Cortex of kidney (tissue), 1 donor: Measurements from ENCODE around the gene ENOSF1.

ENCODE experiments used
- DNase-seq: peaks from one replicate; lab custom pipeline; 2025; lab: John Stamatoyannopoulos, UW

The ENOSF1 gene

DNA sequence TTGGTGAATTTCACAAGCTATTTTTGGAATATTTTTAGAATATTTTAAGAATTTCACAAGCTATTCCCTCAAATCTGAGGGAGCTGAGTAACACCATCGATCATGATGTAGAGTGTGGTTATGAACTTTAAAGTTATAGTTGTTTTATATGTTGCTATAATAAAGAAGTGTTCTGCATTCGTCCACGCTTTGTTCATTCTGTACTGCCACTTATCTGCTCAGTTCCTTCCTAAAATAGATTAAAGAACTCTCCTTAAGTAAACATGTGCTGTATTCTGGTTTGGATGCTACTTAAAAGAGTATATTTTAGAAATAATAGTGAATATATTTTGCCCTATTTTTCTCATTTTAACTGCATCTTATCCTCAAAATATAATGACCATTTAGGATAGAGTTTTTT, 39.1 kb downstream of the ENOSF1 start:
- no peak for DNase-seq

DNA sequence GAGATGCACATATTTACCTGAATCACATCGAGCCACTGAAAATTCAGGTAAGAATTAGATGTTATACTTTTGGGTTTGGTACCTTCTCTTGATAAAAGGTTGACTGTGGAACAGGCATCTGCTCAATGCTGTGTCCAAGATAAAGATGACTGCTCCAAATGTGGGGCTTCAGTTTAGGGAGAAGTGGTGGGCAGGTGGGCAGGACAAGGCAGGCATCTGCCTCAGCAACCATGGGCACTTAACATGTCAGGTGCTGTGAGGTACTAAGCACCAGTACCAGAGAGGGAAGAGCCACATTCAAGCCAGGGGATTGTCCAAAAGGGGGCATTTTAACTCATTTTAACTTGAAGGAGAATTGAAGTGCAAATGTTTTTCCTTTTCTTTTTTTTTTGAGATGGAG, 41.0 kb downstream of the ENOSF1 start:
- DNase-seq = no peak

DNA sequence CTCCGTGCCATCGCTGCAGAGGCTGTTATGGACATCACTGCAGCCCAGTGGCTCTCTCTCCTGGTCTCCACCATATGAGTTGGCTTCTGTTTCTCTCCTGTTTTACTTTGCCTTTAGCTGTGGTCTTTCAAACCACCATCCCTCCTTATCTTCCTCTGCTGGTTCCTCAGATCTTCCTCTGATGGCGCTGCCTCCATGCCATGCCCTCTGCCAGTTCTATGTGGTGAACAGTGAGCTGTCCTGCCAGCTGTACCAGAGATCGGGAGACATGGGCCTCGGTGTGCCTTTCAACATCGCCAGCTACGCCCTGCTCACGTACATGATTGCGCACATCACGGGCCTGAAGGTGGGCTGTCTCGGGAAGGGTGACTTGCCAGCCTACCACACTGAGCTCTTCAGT, 41.9 kb downstream of the ENOSF1 start:
- DNase-seq = no peak

DNA sequence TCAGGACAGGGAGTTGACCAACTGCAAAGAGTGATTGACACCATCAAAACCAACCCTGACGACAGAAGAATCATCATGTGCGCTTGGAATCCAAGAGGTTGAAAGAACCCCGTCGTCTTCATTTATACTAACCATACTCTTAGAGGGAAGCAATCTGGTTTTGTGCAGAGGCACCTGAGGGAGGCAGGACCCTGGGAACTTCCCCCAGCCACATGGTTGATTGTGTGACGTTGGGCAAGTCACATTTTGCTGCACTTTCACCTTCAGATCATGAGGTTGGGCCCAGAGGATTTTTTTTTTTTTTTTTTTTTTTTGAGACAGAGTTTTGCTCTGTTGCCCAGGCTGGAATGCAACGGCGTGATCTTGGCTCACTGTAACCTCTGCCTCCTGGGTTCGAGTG, 43.4 kb downstream of the ENOSF1 start:
- DNase-seq = no peak

DNA sequence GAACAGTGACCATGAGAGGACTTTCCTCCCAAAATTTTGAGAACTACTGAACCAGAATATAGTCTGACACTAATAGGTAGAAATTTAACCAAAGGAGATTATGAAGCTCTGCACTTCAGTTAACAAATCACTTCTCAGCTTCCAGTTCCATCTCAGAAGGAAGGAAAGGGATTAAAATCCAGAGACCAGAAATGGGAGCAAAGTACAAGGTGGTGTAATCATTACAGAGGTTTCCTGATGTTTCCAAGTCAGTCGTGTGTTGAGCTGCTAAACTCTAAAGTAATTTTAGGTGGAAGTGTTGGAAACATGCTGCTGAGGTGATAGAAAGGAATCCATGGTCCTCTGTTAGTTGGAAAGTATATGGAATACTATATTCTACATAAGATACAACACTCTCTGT, 44.2 kb downstream of the ENOSF1 start:
- DNase-seq = no peak

DNA sequence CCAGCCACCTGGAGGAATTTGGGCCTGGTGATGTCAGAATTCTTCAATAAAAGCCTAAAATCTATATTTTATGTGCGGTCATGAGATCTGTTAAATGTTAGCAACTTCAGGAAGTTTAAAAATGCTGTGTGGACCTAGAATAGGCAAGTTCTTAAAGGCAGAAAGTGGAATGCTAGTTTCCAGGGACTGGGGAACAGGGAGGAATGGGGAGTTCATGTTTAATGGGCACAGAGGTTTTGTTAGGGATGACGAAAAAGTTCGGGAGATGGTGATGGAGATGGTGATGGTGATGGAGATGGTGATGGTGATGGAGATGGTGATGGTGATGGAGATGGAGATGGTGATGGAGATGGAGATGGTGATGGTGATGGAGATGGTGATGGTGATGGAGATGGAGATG, 45.8 kb downstream of the ENOSF1 start:
- DNase-seq = no peak

DNA sequence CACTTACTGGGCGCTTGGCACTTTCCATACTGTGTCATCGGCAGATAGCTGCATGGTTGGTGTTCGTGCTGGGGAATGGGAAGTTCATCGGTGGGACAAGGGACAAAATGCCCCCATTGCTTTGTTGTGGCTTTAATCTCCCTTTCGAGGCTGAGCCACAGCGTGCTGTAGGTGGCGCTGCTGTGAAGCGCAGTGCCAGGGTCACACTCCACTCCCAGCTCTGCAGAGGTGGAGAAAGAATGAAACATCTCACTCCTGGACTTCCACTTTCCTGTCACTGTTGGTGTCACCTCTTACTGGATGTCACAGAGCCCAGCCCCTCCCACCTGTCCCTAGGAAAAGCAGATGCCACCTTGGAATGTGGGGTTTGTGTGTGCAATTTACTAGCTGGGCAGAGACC, 46.3 kb downstream of the ENOSF1 start:
- no peak for DNase-seq

DNA sequence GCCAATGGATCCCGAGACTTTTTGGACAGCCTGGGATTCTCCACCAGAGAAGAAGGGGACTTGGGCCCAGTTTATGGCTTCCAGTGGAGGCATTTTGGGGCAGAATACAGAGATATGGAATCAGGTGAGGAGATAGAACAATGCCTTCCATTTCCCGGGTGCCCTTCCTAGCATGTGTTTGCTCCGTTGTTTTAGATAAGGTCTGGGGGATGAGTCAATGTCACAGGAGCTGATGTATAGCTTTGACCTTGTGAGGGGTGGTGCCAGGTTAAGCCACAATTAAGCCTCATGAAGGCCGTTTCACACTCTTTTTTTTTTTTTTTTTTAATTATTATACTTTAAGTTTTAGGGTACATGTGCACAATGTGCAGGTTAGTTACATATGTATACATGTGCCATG, 50.2 kb downstream of the ENOSF1 start:
- no peak for DNase-seq

DNA sequence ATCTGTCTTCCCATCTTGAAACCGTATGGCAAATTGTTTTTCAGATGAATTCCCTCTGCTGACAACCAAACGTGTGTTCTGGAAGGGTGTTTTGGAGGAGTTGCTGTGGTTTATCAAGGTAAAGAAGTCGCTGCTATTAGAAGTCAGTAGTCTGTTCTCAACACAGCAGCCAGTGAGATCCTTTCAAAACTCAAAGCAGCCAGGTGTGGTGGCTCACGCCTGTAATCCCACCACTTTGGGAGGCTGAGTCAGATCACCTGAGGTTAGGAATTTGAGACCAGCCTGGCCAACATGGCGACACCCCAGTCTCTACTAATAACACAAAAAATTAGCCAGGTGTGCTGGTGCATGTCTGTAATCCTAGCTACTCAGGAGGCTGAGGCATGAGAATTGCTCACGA, 52.8 kb downstream of the ENOSF1 start:
- no peak for DNase-seq

DNA sequence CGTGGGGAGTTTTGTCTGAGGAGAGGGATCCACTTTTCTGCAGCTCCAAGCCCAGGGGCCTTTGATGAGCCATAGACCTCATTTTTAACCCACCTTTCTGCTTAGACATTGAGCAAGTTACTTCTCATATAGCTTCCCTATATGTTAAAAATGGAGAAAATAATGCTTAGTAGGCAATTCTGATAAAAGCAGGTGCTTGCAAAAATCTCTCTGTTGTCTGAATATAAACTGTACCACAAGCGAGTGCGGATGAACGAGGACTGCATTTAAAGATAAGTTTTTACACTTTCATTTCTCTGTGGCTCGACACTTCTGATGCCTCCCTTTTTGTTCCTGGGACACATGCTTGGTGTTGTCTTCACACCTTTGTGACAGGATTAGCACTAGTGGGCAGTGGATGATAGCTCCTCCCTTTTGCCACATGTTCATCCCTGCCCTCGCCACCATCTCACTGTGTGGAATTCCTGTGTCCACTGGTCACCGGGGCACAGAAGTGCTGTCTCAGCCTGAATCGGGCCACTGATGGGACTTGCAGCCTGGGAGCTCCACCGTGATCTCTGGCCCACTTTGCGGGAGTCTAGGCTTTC, 53.4 kb downstream of the ENOSF1 start:
- DNase-seq = no peak

DNA sequence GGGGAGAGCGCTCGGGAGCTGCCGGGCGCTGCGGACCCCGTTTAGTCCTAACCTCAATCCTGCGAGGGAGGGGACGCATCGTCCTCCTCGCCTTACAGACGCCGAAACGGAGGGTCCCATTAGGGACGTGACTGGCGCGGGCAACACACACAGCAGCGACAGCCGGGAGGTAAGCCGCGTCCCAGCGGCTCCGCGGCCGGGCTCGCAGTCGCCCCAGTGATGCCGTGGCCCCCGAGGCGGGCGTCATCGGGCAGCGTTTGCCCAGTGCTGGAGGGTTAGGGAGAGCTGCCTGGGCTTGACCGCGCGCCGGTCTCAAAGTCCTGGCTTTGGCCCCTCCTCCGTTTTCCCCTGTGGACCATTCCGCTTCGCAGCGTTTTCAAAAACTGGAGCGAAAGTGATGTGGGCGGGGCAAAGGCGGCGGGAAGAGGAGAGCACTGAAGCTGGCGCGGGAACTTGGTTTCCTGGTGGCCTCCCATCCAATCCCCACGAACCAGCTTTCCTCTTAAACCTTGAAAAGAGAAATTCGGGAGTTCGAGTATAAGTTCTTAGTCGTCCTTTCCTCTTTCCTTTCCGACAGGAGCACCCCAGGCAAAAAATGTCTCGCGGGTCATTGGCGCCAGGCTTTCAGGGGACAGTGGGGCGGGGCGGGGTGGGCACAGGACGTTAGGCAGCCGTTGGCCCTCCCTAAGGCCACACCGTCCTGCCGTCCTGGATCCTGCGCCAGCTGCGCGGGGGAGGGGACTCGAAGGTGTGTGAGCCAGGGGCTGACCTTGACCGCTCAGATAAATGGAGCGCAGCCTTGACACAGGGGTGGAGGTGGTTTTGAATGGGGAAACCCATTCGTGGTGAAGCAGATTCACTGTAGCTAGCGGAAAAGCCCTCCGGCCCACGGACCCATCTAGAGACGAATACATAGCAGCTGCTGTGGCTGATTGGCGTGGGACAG, 54.2 kb downstream of the ENOSF1 start:
- no peak for DNase-seq

DNA sequence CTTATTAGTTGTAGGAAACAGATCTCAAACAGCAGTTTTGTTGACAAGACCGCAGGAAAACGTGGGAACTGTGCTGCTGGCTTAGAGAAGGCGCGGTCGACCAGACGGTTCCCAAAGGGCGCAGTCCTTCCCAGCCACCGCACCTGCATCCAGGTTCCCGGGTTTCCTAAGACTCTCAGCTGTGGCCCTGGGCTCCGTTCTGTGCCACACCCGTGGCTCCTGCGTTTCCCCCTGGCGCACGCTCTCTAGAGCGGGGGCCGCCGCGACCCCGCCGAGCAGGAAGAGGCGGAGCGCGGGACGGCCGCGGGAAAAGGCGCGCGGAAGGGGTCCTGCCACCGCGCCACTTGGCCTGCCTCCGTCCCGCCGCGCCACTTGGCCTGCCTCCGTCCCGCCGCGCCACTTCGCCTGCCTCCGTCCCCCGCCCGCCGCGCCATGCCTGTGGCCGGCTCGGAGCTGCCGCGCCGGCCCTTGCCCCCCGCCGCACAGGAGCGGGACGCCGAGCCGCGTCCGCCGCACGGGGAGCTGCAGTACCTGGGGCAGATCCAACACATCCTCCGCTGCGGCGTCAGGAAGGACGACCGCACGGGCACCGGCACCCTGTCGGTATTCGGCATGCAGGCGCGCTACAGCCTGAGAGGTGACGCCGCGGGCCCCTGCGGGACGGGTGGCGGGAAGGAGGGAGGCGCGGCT, 55.0 kb downstream of the ENOSF1 start, which contains the start of gene TYMS:
TSS of gene TYMS (plus strand) at position 343 of the 690 bp plus-strand sequence. CDS start at position 433, 90 bp downstream.
- no peak for DNase-seq

DNA sequence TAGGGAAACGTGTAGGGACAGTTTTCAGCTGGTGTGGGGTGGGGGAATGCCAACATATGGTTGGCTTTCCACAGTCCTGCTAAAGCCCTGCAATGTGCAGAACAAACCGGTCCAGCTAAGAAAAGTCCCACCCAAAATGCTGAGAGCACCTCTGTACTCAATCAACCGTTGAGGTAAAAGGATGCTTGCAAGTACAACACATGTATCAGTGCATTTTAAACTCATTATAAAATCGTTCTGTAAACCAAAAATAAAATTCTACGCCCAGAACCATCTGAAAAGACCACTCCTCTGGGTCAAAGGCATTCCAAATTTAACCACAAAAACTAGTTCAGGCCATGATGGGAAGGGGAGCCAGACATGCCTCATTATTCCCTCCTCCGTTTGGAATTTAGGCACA, 57.0 kb downstream of the ENOSF1 start:
- DNase-seq = no peak

DNA sequence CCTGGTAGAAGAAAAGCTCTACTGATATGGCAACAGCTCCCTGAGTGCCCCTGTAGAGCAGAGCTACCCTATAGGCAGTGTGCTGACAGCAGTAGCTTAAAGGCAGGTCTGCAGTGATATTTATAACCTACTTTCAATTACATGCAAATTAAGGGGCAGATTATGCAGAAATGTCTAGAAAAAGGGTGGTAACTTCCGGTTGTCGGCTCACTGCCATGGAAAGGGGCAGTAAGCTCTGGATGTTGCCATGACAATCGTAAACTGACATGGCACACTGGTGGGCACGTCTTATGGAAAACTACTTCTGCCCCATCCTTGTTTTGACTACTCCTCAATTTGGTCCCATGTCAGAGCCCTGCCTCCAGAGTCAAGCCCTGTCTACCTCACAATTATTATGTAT, 57.8 kb downstream of the ENOSF1 start:
- no peak for DNase-seq

DNA sequence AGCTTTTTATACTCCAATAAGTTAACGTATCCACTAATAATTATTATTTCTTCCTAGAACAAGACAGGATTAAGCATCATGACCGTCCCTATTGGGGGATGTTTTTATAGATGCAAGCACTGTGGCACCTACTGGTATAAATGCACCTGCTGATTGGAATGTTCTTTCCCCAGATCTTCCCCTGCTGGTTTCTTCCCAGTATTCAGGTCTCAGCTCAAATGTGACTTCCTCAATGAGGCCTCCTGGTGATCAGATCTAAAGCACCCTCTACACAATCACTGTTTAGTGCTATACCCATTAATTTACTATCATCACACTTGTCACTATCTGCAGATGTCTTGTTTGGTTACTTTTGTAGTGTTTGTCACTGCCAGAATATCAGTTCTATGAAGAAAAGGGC, 58.9 kb downstream of the ENOSF1 start:
- no peak for DNase-seq

DNA sequence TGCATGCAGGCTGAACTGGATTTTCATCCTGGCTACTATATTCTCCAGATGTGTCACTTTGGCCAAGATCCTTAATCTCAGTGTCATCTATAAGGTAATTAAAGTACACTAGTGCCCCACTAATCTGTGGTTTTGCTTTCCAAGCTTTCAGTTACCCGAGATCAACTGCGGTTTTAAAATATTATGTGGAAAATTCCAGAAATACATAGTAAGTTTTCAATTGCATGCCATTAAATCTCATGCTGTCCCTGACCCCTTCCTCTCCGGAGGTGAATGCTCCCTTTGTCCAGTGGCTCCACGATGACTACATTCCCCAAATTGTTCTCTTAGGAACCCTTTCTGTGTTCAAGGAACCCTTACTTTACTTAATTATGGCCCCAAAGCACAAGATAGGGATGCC, 60.3 kb downstream of the ENOSF1 start:
- no peak for DNase-seq

DNA sequence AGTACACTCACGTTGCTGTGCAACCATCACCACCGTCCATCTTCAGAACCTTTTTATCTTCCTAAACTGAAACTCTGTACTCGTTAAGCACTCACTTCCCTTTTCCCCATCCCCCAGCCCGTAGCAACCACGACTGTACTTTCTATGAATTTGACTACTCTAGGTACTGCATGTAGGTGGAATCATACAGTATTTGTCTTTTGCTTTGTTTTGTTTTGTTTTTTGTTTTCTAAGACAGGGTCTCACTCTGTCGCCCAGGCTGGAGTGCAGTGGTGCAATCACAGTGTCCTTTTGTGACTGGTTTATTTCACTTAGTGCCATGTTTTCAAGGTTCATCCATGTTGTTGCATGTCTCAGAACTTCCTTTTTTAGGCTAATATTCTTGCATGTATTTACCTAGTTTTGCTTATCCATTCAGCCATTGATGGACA, 62.0 kb downstream of the ENOSF1 start:
- no peak for DNase-seq

DNA sequence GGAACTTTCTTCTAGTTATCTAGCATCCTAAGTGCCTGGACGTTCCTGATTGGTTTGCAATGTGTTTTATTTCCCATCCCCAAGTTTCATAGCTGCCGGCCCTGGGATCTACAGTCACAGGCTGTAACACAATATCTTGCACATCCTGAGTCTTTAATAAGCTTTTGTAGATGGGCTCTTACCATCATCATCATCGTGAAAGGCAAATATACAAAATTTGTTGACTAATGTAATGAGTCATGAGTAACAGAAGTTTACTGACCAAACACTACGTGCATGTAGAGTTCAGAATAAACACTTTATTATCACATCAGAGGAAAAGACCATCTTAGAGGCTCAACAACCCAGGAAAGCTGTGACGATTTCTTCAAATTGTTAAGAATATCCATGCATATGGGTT, 63.1 kb downstream of the ENOSF1 start:
- DNase-seq = no peak

DNA sequence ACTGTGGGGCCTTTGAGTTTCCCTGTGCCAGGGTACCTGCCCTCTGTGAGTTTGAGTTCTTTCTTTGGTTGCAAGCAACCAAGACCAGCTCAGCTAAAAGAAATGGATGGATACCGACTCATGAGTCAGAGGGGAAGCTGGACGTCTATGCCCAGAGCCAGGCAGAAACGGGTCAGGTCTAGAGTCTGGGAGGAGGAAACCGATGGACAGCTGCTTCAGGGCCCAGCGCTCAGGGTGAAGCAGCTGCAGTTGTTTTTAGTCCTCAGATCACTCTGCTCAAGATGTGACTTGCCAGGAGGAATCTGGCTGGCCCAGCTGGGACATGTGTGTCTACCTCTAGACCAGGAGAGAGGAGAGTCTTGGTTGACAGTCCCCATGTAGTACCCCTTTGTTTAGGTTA, 65.1 kb downstream of the ENOSF1 start:
- no peak for DNase-seq

DNA sequence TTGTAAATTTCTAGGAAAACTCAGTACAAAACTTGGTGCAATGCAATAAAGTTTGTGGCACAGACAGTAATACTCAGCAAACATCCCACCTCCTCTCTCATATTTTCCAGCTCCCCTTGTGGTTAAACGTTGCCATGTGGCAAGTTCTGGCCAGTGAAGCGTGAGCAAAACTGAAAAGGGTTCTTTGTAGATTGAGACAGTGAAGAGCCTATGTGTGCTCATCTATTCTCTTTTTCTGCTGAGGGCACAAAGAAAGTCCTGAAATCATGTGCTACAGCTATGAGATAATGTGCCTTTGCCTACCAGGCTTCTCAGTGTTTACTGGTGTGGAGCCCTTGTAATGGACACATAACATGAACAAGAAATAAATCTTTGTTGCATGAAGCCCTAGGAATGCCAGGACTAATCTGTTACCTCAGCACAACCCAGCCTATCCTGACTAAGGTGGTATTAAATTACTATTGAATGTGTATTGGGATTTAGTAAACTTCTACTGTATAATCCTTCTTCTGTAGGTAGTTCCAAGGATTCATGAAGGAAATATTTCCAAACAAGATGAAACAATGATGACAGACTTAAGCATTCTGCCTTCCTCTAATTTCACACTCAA, 67.9 kb downstream of the ENOSF1 start:
- no peak for DNase-seq

DNA sequence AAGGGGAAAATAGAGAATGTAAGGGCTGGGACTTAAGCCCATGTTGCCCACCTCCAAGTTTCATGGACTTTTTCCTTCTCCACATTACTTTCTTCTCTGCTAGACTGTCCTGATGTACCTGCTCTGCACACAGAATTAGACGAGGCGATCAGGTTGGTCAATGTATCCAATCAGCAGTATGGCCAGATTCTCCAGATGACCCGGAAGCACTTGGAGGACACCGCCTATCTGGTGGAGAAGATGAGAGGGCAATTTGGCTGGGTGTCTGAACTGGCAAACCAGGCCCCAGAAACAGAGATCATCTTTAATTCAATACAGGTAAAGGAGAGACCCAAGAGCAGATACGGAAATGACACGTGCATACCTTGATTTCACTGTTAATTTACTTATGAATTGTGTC, 71.2 kb downstream of the ENOSF1 start:
- no peak for DNase-seq

DNA sequence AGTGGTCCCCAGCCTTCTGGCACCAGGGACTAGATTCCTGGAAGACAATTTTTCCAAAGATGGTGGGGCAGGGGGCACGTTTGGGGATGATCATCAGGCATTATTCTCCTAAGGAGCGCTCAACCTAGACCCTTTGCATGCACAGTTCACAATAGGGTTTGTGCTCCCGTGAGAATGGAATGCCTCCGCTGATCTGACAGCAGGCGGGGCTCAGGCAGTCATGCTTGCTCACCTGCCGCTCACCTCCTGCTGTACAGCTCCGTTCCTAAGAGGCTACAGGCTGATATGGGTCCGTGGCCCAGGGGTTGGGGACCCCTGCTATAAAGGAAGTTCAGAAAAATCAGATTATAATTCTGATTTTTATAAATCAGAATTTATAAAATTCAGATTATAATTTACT, 77.3 kb downstream of the ENOSF1 start:
- DNase-seq = no peak
